ENCODE measurements around the gene SH3TC1.

DNA sequence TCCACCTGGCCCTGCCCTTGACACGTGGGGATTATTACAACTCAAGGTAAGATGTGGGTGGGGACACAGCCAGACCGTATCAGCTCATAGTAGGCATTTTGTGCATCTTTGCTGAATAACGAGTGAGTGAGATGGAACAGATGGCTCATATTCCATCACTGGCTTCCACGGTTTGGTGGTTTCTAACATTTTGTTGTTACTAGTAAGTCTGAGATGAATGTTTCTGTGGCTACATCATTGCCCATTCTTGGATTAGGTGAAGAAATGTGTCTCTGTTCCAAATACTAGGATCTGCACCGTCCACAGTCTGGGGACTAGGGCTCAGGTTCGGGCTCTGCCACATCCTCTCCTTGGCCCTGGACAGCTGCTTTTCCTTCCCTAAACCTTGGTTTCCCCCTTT is 44.0 kb upstream of the SH3TC1 start:
- TF ChIP-seq, protein P1, sequence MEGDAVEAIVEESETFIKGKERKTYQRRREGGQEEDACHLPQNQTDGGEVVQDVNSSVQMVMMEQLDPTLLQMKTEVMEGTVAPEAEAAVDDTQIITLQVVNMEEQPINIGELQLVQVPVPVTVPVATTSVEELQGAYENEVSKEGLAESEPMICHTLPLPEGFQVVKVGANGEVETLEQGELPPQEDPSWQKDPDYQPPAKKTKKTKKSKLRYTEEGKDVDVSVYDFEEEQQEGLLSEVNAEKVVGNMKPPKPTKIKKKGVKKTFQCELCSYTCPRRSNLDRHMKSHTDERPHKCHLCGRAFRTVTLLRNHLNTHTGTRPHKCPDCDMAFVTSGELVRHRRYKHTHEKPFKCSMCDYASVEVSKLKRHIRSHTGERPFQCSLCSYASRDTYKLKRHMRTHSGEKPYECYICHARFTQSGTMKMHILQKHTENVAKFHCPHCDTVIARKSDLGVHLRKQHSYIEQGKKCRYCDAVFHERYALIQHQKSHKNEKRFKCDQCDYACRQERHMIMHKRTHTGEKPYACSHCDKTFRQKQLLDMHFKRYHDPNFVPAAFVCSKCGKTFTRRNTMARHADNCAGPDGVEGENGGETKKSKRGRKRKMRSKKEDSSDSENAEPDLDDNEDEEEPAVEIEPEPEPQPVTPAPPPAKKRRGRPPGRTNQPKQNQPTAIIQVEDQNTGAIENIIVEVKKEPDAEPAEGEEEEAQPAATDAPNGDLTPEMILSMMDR (IDR thresholded peaks at IDR 0.05) = no peak
- TF ChIP-seq POLR2AphosphoS5 (IDR thresholded peaks at IDR 0.05) (no peak), POLR2A (IDR thresholded peaks at IDR 0.05) (no peak)
